ENCODE results near the gene TMPRSS11E. TPM values are rescaled to one million over a fixed set of nuclear protein-coding genes. Genes with fewer than 3 reads are reported as not detected.

The TMPRSS11E gene
- total RNA-seq, 1 donor from 2014 or later: not detected

- no peak for DNase-seq (ENCODE audit: low spot score)
- no peaks in the 10 kb centered on the region for H4K20me1 ChIP-seq (ENCODE audit: low read depth)
- Mint-ChIP-seq H3K4me3 (no peak overlapping the region), H3K27me3 (ENCODE audit: insufficient read depth, low read depth) (no peaks in the 10 kb centered on the region), H3K36me3 (no peaks in the 10 kb centered on the region), H3K27ac (no peak overlapping the region), H3K9me3 (no peaks in the 10 kb centered on the region), H3K4me1 (no peaks in the 10 kb centered on the region)
- no peaks in the 10 kb centered on the region for H3K27me3 ChIP-seq
- no peaks in the 10 kb centered on the region for H3K4me1 ChIP-seq
- no peak overlapping the region for H3K4me3 ChIP-seq
- H3K9ac ChIP-seq: no peak overlapping the region
- no peak overlapping the region for H2AFZ ChIP-seq (replicated peaks)
- no peaks in the 10 kb centered on the region for H3K79me2 ChIP-seq (ENCODE audit: low read depth)
- no peaks in the 10 kb centered on the region for H3K9me3 ChIP-seq (ENCODE audit: low read depth)
- H3F3A ChIP-seq (ENCODE audit: low read depth): no peaks in the 10 kb centered on the region
- no peak for TF ChIP-seq EZH2phosphoT487 (IDR thresholded peaks at IDR 0.05)
- H3K27ac ChIP-seq: no peak overlapping the region
- no peak overlapping the region for H3K4me2 ChIP-seq
- no peaks in the 10 kb centered on the region for H3K36me3 ChIP-seq
Observed at GRCh38 chr4:68476191-68476590, 28.9 kb downstream of the TMPRSS11E start.

DNA sequence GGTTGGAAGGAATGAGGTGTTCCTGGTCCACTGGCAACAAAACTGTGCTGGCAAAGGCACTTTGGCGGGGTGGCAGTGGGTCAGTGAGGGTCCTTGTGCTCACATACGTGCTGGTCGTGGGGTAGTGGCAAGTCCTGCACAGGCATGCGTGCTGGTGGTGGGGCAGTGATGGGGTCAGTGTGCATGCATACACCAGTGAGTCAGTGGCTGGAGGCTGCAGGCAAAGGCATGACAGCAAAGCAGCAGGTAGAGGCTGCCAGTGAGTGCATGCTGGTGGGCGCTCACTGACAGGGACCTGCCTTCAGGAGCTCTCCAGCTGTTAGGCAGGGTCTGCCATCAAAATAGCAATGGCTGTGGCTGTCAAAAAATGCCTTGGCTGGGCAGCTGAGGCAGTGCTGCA is 42.1 kb downstream of the TMPRSS11E start:
- no peak overlapping the region for H3K9ac ChIP-seq
- no peak overlapping the region for H3K27ac ChIP-seq
- H3K9me3 Mint-ChIP-seq: peaks cover 13% of the 10 kb centered on the region
- no peaks in the 10 kb centered on the region for H4K20me1 ChIP-seq (ENCODE audit: low read depth)
- H3F3A ChIP-seq (ENCODE audit: low read depth): no peaks in the 10 kb centered on the region
- no peaks in the 10 kb centered on the region for H3K4me1 ChIP-seq
- DNase-seq (ENCODE audit: low spot score): no peak
- no peak overlapping the region for H2AFZ ChIP-seq (replicated peaks)
- H3K27ac Mint-ChIP-seq: no peak overlapping the region
- H3K79me2 ChIP-seq (ENCODE audit: low read depth): no peaks in the 10 kb centered on the region
- no peak overlapping the region for H3K4me3 ChIP-seq
- H3K4me1 Mint-ChIP-seq: no peaks in the 10 kb centered on the region
- no peaks in the 10 kb centered on the region for H3K36me3 ChIP-seq
- no peak overlapping the region for H3K4me3 Mint-ChIP-seq
- no peaks in the 10 kb centered on the region for H3K27me3 ChIP-seq
- H3K27me3 Mint-ChIP-seq (ENCODE audit: insufficient read depth, low read depth): no peaks in the 10 kb centered on the region
- H3K4me2 ChIP-seq: no peak overlapping the region
- TF ChIP-seq EZH2phosphoT487 (IDR thresholded peaks at IDR 0.05) (no peak), EZH2 (IDR thresholded peaks at IDR 0.05) (no peak)
- TF ChIP-seq, protein P1, sequence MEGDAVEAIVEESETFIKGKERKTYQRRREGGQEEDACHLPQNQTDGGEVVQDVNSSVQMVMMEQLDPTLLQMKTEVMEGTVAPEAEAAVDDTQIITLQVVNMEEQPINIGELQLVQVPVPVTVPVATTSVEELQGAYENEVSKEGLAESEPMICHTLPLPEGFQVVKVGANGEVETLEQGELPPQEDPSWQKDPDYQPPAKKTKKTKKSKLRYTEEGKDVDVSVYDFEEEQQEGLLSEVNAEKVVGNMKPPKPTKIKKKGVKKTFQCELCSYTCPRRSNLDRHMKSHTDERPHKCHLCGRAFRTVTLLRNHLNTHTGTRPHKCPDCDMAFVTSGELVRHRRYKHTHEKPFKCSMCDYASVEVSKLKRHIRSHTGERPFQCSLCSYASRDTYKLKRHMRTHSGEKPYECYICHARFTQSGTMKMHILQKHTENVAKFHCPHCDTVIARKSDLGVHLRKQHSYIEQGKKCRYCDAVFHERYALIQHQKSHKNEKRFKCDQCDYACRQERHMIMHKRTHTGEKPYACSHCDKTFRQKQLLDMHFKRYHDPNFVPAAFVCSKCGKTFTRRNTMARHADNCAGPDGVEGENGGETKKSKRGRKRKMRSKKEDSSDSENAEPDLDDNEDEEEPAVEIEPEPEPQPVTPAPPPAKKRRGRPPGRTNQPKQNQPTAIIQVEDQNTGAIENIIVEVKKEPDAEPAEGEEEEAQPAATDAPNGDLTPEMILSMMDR (IDR thresholded peaks at IDR 0.05): no peak
- H3K9me3 ChIP-seq (ENCODE audit: low read depth): no peaks in the 10 kb centered on the region
- peaks cover 1% of the 10 kb centered on the region for H3K36me3 Mint-ChIP-seq

DNA sequence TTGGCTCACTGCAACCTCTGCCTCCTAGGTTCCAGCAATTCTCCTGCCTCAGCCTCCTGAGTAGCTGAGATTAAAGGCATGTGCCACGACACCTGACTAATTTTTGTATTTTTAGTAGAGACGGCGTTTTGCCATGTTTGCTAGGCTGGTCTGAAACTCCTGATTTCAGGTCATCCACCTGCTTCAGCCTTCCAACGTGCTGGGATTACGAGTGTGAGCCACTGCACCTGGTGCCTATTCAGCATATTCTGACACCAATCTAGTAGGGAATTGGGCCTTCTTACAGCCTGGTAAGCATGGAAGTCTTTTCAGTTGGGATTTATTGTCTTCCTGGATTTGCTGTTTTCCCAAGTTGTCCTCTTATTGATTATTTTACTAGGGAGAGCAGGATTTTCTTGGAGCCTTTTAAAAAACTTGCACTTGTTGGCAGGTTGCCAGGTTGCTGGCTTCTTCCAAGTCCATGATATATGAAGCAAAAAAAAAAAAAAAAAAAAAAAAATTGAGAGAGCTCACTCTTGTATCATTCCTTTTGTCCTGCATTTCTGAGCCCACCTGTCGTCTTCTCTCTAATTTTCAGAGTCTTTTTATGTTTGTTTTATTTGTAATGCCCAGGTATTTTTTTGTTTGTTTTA is 43.7 kb downstream of the TMPRSS11E start:
- peaks cover 1% of the 10 kb centered on the region for H3K36me3 Mint-ChIP-seq
- H3K9me3 Mint-ChIP-seq: peaks cover 13% of the 10 kb centered on the region
- H4K20me1 ChIP-seq (ENCODE audit: low read depth): no peaks in the 10 kb centered on the region
- no peak overlapping the region for H3K4me3 Mint-ChIP-seq
- H3K9ac ChIP-seq: no peak overlapping the region
- DNase-seq (ENCODE audit: low spot score): no peak
- no peaks in the 10 kb centered on the region for H3F3A ChIP-seq (ENCODE audit: low read depth)
- H3K9me3 ChIP-seq (ENCODE audit: low read depth): no peaks in the 10 kb centered on the region
- no peak for TF ChIP-seq EZH2 (IDR thresholded peaks at IDR 0.05)
- no peaks in the 10 kb centered on the region for H3K27me3 ChIP-seq
- H3K79me2 ChIP-seq (ENCODE audit: low read depth): no peaks in the 10 kb centered on the region
- no peaks in the 10 kb centered on the region for H3K4me1 ChIP-seq
- H3K4me3 ChIP-seq: no peak overlapping the region
- no peak overlapping the region for H3K4me2 ChIP-seq
- no peaks in the 10 kb centered on the region for H3K36me3 ChIP-seq
- no peaks in the 10 kb centered on the region for H3K4me1 Mint-ChIP-seq
- H2AFZ ChIP-seq (replicated peaks): no peak overlapping the region
- no peaks in the 10 kb centered on the region for H3K27me3 Mint-ChIP-seq (ENCODE audit: insufficient read depth, low read depth)
- H3K27ac Mint-ChIP-seq: no peak overlapping the region
- H3K27ac ChIP-seq: no peak overlapping the region

DNA sequence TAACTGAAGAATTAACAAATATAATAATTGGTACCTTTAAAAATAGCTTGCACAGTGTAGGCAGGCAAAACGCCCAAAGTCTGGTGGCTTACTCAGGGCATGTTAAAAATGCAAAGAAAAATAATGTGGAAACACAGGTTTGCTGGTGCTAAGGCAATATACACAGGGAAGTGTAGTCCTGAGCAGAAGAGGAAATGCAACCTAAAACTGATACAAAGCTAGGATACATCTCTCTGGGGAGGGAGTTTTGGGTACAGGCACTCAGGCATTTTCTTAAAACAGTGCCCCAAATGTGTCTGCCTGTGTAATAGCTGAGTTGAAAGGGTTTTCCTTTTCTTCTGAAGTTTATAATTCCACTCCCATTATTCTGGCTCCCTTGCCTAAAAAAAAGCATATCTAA is 47.4 kb downstream of the TMPRSS11E start:
- H3K4me1 Mint-ChIP-seq: no peaks in the 10 kb centered on the region
- Histone ChIP-seq H3K4me2 (no peak overlapping the region), H4K20me1 (ENCODE audit: low read depth) (no peaks in the 10 kb centered on the region), H2AFZ (replicated peaks) (no peak overlapping the region), H3K27me3 (no peaks in the 10 kb centered on the region), H3K36me3 (no peaks in the 10 kb centered on the region), H3K79me2 (ENCODE audit: low read depth) (no peaks in the 10 kb centered on the region), H3K27ac (no peak overlapping the region), H3K9me3 (ENCODE audit: low read depth) (no peaks in the 10 kb centered on the region), H3F3A (ENCODE audit: low read depth) (no peaks in the 10 kb centered on the region), H3K9ac (no peak overlapping the region), H3K4me1 (no peaks in the 10 kb centered on the region), H3K4me3 (no peak overlapping the region)
- H3K9me3 Mint-ChIP-seq: peaks cover 2% of the 10 kb centered on the region
- no peak overlapping the region for H3K27ac Mint-ChIP-seq
- no peaks in the 10 kb centered on the region for H3K36me3 Mint-ChIP-seq
- no peak overlapping the region for H3K4me3 Mint-ChIP-seq
- no peak for TF ChIP-seq EZH2 (IDR thresholded peaks at IDR 0.05)
- no peak for TF ChIP-seq EZH2phosphoT487 (IDR thresholded peaks at IDR 0.05)
- TF ChIP-seq, protein P1 (IDR thresholded peaks at IDR 0.05): no peak
- H3K27me3 Mint-ChIP-seq (ENCODE audit: insufficient read depth, low read depth): no peaks in the 10 kb centered on the region
- DNase-seq (ENCODE audit: low spot score): no peak
